Measurements from ENCODE around the gene YWHAE.
"Not testable (repeated sequence)": the region's sequence is repeated elsewhere in the genome, so short reads cannot be mapped to it uniquely, and the experiment has no call there.

The YWHAE gene

GRCh38 chr17:1399679-1400512, at the start of gene YWHAE:
YWHAE (minus strand) TSS chr17:1400222; CDS start chr17:1400110, 112 bp downstream.
- Mint-ChIP-seq H3K27me3 (ENCODE audit: low read depth, poor library complexity) (no peaks in the 10 kb centered on the region), H3K4me1 (peaks cover 24% of the 10 kb centered on the region), H3K9me3 (peaks cover 20% of the 10 kb centered on the region), H3K27ac (peak within 1 kb of the TSS; percentile 100), H3K4me3 (peak within 1 kb of the TSS; percentile 99), H3K36me3 (ENCODE audit: low read depth) (peaks cover 41% of the 10 kb centered on the region)
- peak; percentile 98 for DNase-seq
- TF ChIP-seq CTCF (IDR thresholded peaks at IDR 0.05): no peak

GRCh38 chr17:1449412-1449967, 49.5 kb upstream of the YWHAE start:
- Mint-ChIP-seq H3K4me3 (no peak overlapping the region), H3K36me3 (ENCODE audit: low read depth) (peaks cover 48% of the 10 kb centered on the region), H3K27me3 (ENCODE audit: low read depth, poor library complexity) (peaks cover 2% of the 10 kb centered on the region), H3K4me1 (peaks cover 27% of the 10 kb centered on the region), H3K27ac (no peak overlapping the region), H3K9me3 (no peaks in the 10 kb centered on the region)
- TF ChIP-seq CTCF (IDR thresholded peaks at IDR 0.05): no peak
- no peak for DNase-seq

GRCh38 chr17:1447052-1447451, 47.0 kb upstream of the YWHAE start:
- Mint-ChIP-seq H3K9me3 (no peaks in the 10 kb centered on the region), H3K27me3 (ENCODE audit: low read depth, poor library complexity) (no peaks in the 10 kb centered on the region), H3K4me1 (peaks cover 7% of the 10 kb centered on the region), H3K36me3 (ENCODE audit: low read depth) (peaks cover 34% of the 10 kb centered on the region), H3K27ac (peak overlapping the region; percentile 61), H3K4me3 (no peak overlapping the region)
- DNase-seq: no peak
- no peak for TF ChIP-seq CTCF (IDR thresholded peaks at IDR 0.05)

DNA sequence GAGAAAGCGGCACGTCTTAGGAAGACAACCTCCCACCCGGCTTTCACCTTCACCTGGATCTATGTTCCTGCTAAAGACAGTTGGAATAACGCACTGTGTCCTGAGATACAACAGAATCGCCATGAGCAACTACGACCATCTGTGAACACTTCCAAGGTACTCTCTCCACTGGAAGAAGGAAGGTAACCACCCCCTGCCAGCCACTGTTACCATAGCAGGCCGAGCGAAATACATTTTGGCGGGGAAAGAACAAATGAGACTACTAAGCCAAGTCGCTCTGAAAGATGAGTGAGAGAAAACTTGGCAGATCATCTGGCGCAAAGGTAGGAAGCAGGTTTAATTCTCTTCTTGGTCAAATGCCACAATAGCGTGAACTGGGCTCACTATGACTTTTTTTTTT, 46.2 kb upstream of the YWHAE start:
- Mint-ChIP-seq H3K4me3 (no peak overlapping the region), H3K27me3 (ENCODE audit: low read depth, poor library complexity) (no peaks in the 10 kb centered on the region), H3K36me3 (ENCODE audit: low read depth) (peaks cover 27% of the 10 kb centered on the region), H3K27ac (peak overlapping the region; percentile 77), H3K9me3 (no peaks in the 10 kb centered on the region), H3K4me1 (no peaks in the 10 kb centered on the region)
- TF ChIP-seq CTCF (IDR thresholded peaks at IDR 0.05): no peak
- DNase-seq: no peak

GRCh38 chr17:1445695-1446094, 45.7 kb upstream of the YWHAE start:
- Mint-ChIP-seq H3K27ac (peak overlapping the region; percentile 91), H3K36me3 (ENCODE audit: low read depth) (peaks cover 27% of the 10 kb centered on the region)
- not testable (repeated sequence) for H3K27me3 Mint-ChIP-seq (ENCODE audit: low read depth, poor library complexity); H3K4me1 Mint-ChIP-seq; H3K9me3 Mint-ChIP-seq; H3K4me3 Mint-ChIP-seq; DNase-seq

DNA sequence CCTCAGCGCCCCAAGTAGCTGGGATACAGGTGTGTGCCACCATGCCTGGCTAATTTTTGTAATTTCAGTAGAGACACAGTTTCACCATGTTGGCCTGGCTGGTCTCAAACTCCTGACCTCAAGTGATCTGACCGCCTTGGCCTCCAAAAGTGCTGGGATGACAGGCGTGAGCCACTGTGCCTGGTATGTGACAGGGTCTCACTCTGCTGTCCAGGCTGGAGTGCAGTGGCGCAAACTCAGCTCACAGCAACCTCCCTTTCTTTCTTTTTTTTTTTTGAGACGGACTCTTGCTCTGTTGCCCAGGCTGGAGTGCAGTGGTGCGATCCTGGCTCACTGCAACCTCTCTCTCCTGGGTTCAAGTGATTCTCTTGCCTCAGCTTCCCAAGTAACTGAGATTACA, 42.7 kb upstream of the YWHAE start:
- not testable (repeated sequence) for H3K4me1 Mint-ChIP-seq; H3K27ac Mint-ChIP-seq; H3K4me3 Mint-ChIP-seq; DNase-seq; H3K27me3 Mint-ChIP-seq (ENCODE audit: low read depth, poor library complexity); H3K9me3 Mint-ChIP-seq
- H3K36me3 Mint-ChIP-seq (ENCODE audit: low read depth): peaks cover 21% of the 10 kb centered on the region

DNA sequence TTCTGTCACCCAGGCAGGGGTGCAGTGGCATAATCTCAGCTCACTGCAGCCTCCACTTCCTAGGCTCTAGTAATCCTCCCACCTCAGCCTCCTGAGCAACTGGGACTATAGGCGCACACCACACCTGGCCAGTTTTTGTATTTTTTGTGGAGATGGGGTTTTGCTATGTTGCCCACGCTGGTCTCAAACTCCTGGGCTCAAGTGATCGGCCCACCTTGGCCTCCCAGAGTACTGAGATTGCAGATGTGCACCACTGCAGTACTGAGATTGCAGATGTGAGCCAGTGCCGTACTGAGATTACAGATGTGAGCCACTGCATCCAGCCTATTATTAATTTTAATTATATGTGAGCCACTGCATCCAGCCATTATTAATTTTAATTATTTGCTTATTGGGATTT, 42.2 kb upstream of the YWHAE start:
- H3K36me3 Mint-ChIP-seq (ENCODE audit: low read depth): peaks cover 23% of the 10 kb centered on the region
- no peak overlapping the region for H3K27ac Mint-ChIP-seq
- H3K27me3 Mint-ChIP-seq (ENCODE audit: low read depth, poor library complexity): no peaks in the 10 kb centered on the region
- H3K4me1 Mint-ChIP-seq: no peaks in the 10 kb centered on the region
- H3K4me3 Mint-ChIP-seq: no peak overlapping the region
- DNase-seq: no peak
- no peaks in the 10 kb centered on the region for H3K9me3 Mint-ChIP-seq
- no peak for TF ChIP-seq CTCF (IDR thresholded peaks at IDR 0.05)
